Activated T-cell treated with anti-CD3 and anti-CD28 coated beads for 24 hours (primary cell): ENCODE data around the gene SLC25A24.
"Not testable (repeated sequence)": the region's sequence is repeated elsewhere in the genome, so short reads cannot be mapped to it uniquely, and the experiment has no call there.

Experiments
- DNase-seq: peaks from one replicate; pipeline ENCODE4 v3.0.0-alpha.2; 2020; ENCODE audit warnings: low read depth

Gene SLC25A24

GRCh38 chr1:108194051-108194450 is 6.1 kb downstream of the SLC25A24 start:
- DNase-seq, result no peak

- no peak for DNase-seq
Observed at GRCh38 chr1:108193333-108193732, 6.8 kb downstream of the SLC25A24 start.

GRCh38 chr1:108192581-108192980 is 7.6 kb downstream of the SLC25A24 start:
- DNase-seq, result no peak

- DNase-seq, result no peak
Observed at GRCh38 chr1:108190686-108191416, 9.3 kb downstream of the SLC25A24 start.

GRCh38 chr1:108190001-108190634 is 10.0 kb downstream of the SLC25A24 start:
- no peak for DNase-seq

GRCh38 chr1:108188801-108189200 is 11.3 kb downstream of the SLC25A24 start:
- no peak for DNase-seq

GRCh38 chr1:108182959-108183700 is 17.0 kb downstream of the SLC25A24 start:
- DNase-seq, result no peak

- no peak for DNase-seq
Observed at GRCh38 chr1:108179018-108179417, 21.1 kb downstream of the SLC25A24 start.

- DNase-seq, result not testable (repeated sequence)
Observed at GRCh38 chr1:108162409-108162808, 37.7 kb downstream of the SLC25A24 start.

GRCh38 chr1:108159951-108160350 is 40.2 kb downstream of the SLC25A24 start:
- DNase-seq, result not testable (repeated sequence)

- no peak for DNase-seq
Observed at GRCh38 chr1:108158893-108159453, 41.2 kb downstream of the SLC25A24 start.

- DNase-seq, result no peak
Observed at GRCh38 chr1:108154314-108154713, 45.8 kb downstream of the SLC25A24 start.

- DNase-seq, result no peak
Observed at GRCh38 chr1:108152782-108153222, 47.3 kb downstream of the SLC25A24 start.

- no peak for DNase-seq
Observed at GRCh38 chr1:108151548-108151947, 48.6 kb downstream of the SLC25A24 start.

- DNase-seq, result no peak
Observed at GRCh38 chr1:108149796-108150467, 50.2 kb downstream of the SLC25A24 start.

GRCh38 chr1:108144569-108144968 is 55.6 kb downstream of the SLC25A24 start:
- DNase-seq, result not testable (repeated sequence)

GRCh38 chr1:108142773-108143394 is 57.3 kb downstream of the SLC25A24 start:
- no peak for DNase-seq

- DNase-seq, result no peak
Observed at GRCh38 chr1:108142258-108142657, 57.9 kb downstream of the SLC25A24 start.

- DNase-seq, result no peak
Observed at GRCh38 chr1:108141621-108142020, 58.5 kb downstream of the SLC25A24 start.

GRCh38 chr1:108140936-108141335 is 59.2 kb downstream of the SLC25A24 start:
- DNase-seq, result no peak

- DNase-seq, result no peak
Observed at GRCh38 chr1:108140177-108140576, 60.0 kb downstream of the SLC25A24 start.
